ENCODE results near the gene ALDH1L2.
"Not testable (repeated sequence)": the region's sequence is repeated elsewhere in the genome, so short reads cannot be mapped to it uniquely, and the experiment has no call there.

The ALDH1L2 gene

DNA sequence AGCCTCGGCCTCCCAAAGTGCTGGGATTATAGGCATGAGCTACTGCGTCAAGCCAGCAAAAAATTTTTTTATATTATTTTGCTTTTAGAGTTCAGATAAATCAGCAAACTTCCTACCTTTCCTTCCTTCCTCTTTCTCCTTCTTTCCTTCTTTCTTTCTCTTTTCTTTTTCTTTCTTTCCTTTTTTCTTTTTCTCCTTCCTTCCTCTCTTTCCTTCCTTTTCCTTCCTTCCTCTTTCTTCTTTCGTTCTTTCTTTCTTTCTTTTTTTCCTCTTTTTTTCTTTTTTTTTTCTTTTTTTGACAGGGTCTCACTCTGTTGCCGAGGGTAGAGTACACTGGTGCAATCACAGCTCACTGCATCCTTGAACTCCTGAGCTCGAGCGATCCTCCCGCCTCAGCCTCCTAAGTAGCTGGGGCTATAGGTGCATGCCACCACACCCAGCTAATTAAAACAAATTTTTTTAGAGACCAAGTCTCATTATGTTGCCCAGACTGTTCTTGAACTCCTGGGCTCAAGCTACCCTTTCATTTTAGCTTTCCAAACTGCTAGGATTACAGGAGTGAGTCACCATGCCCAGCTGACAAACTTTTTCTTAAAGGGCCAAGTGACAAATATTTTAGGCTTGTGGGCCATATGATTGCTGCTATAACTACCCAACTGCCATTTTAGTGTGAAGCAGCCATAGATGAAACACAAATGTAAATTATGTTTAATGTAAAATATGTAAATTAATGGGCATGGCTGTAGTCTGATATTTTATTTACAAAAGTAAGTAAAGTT, 16.1 kb upstream of the ALDH1L2 start:
- H3K4me3 ChIP-seq (ENCODE audit: low read depth, low read length) = no peak overlapping the region
- DNase-seq (ENCODE audit: low read depth) = no peak
- TF ChIP-seq, protein P1, sequence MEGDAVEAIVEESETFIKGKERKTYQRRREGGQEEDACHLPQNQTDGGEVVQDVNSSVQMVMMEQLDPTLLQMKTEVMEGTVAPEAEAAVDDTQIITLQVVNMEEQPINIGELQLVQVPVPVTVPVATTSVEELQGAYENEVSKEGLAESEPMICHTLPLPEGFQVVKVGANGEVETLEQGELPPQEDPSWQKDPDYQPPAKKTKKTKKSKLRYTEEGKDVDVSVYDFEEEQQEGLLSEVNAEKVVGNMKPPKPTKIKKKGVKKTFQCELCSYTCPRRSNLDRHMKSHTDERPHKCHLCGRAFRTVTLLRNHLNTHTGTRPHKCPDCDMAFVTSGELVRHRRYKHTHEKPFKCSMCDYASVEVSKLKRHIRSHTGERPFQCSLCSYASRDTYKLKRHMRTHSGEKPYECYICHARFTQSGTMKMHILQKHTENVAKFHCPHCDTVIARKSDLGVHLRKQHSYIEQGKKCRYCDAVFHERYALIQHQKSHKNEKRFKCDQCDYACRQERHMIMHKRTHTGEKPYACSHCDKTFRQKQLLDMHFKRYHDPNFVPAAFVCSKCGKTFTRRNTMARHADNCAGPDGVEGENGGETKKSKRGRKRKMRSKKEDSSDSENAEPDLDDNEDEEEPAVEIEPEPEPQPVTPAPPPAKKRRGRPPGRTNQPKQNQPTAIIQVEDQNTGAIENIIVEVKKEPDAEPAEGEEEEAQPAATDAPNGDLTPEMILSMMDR (IDR thresholded peaks at IDR 0.05; ENCODE audit: low read depth, low read length, missing control alignments) = no peak

DNA sequence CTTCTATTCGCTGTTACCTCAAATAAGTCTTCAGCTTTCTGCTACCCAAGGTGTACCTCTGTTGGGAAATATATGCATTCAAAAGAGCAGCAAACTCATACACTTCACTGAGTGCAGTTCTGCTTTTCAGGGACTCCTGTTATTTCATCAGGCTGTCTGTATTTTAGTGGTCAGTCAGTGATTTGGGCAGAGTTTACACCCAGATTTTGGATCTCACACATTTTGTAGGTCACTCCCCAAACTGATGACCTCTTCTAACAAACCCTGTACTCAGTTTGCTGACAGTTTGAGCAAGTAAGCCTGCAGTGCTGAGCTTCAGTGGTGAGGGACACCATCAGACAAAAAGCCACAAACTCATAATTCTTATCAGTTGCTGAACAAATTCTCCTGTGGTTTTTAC, 15.1 kb upstream of the ALDH1L2 start:
- DNase-seq (ENCODE audit: low read depth) = no peak
- H3K4me3 ChIP-seq (ENCODE audit: low read depth, low read length) = no peak overlapping the region

DNA sequence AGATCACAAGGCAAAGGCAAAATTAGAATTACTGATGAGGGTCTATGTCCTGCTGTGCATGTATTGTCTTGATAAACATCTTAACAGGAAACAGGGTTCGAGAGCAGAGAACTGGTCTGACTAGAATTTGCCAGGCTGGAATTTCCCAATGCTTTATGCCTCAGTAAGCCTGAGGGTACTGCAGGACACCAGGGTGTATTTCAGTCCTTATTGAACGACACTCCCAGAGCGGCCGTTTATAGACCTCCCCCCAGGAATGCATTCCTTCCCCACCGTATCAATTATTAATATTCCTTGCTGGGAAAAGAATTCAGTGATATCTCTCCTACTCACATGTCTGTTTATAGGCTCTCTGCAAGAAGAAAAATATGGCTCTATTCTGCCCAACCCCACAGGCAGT, 11.1 kb upstream of the ALDH1L2 start:
- H3K4me3 ChIP-seq (ENCODE audit: low read depth, low read length); DNase-seq (ENCODE audit: low read depth): not testable (repeated sequence)

More for the DNA sequence above, 15.1 kb upstream of the ALDH1L2 start:
- TF ChIP-seq, protein P1 (IDR thresholded peaks at IDR 0.05; ENCODE audit: low read depth, low read length, missing control alignments) = no peak

DNA sequence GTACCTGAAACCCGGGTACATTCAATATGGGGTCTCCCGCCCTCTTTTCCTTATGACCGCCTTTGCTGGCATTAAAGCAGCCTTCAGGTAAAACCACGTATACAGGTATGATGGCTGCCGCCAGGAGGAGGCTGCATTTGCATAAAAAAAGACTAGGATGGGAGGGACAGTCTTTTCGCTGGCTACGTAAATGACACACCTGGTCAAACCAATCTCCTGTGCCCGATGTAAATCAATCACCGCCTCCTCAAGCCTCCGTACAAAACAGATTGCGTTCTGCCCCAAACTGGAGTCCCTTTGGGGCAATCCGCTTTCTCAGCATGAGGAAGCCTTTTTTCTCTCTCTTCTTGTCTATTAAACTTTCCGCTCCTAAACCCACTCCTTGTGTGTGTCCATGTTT, 8.1 kb upstream of the ALDH1L2 start:
- no peak overlapping the region for H3K4me3 ChIP-seq (ENCODE audit: low read depth, low read length)
- TF ChIP-seq, protein P1 (IDR thresholded peaks at IDR 0.05; ENCODE audit: low read depth, low read length, missing control alignments) = no peak
- no peak for DNase-seq (ENCODE audit: low read depth)

DNA sequence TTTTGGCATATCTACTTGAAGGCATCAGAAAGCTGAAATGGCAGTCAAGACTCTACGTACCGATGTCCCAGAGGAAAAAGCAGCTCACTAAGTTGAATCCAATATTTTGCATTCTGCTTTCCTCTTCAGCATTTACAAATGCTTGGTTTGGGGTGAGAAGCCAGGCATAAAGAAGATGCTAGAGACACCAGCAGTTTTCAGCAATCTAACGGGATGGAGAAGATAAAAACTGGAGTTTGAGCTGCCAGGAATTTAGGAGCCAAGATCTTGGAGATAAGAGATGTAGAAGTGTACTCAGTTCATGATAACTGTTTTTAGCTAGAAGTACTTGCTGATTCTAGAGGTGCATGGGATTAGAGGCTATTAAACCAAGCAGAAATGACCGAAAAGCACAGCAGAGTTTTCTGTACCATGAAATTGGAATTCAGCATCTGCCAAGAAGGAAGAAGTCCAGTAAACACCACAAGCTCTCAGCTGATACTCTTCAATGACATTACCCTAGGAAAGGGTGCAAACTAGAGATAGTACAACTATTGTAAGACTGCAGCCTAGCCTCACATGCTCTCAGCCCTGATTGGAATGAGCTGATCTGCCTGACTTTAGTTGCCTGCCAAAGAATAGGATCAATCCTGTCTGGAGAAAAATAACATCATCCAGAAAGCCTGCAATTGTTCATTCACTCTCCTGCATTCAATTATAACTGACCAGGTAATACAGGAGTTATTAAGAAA, 7.4 kb upstream of the ALDH1L2 start:
- no peak for DNase-seq (ENCODE audit: low read depth)
- no peak overlapping the region for H3K4me3 ChIP-seq (ENCODE audit: low read depth, low read length)

DNA sequence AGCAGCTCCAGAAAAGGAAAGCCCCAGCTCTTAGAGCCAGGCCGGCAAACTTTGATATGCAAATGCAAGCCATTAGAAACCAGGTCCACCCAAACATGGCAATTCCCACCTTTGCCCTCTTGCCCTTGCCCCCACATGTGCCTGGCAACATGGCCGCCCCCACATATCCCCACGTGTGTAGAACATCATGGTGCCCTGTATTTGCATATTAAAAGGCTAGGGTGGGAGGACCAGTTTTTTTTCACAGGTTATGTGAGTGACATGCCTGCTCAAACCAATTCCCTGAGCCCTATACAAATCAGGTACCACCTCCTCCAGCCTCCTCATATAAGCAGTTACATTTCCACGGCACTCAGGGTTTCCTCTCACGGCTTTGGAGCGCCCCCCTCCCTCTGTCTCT, 6.1 kb upstream of the ALDH1L2 start:
- no peak for DNase-seq (ENCODE audit: low read depth)
- no peak overlapping the region for H3K4me3 ChIP-seq (ENCODE audit: low read depth, low read length)

More for the DNA sequence above, 7.4 kb upstream of the ALDH1L2 start:
- TF ChIP-seq, protein P1 (IDR thresholded peaks at IDR 0.05; ENCODE audit: low read depth, low read length, missing control alignments) = no peak

DNA sequence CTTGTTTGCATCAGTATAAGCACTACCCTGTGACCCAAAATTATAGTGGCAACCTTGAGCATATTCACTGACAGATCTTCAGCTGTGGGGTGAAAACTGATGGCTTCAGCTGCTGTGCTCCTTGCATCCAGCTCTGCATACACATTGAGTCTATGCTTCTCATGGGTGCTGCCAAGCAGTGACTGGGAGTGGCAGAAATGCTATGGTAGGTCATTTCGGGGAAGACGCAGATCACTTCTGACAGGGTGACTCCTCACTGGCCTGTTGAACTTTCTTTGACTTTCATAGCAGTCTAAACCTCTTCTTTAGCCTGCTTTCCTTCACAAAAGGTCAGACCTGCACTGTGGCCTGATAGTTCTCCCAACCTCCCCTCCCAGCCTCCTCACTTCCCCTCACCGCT, 5.6 kb upstream of the ALDH1L2 start:
- TF ChIP-seq, protein P1 (IDR thresholded peaks at IDR 0.05; ENCODE audit: low read depth, low read length, missing control alignments) = no peak
- DNase-seq (ENCODE audit: low read depth) = no peak
- H3K4me3 ChIP-seq (ENCODE audit: low read depth, low read length) = no peak overlapping the region

More for the DNA sequence above, 6.1 kb upstream of the ALDH1L2 start:
- TF ChIP-seq, protein P1 (IDR thresholded peaks at IDR 0.05; ENCODE audit: low read depth, low read length, missing control alignments) = no peak

Measured in GM12864 (cell line).